NCI-H1694 treated with DMSO at 0.1 percent for 48 hours (cell line): ENCODE data around the gene MOK.
"Not testable (repeated sequence)": the region's sequence is repeated elsewhere in the genome, so short reads cannot be mapped to it uniquely, and the experiment has no call there.

Experiments
- DNase-seq: peaks from one replicate; lab custom pipeline; 2025; lab: John Stamatoyannopoulos, UW

The MOK gene

GRCh38 chr14:102304611-102305506 is at the start of gene MOK:
Gene MOK (minus strand): TSS chr14:102305164. CDS start chr14:102304968, 196 bp downstream.
- peak; percentile 99 for DNase-seq

- no peak for DNase-seq
Measured at GRCh38 chr14:102353126-102353619, 48.2 kb upstream of the MOK start.

GRCh38 chr14:102352213-102352612 is 47.2 kb upstream of the MOK start:
- no peak for DNase-seq

- not testable (repeated sequence) for DNase-seq
Measured at GRCh38 chr14:102351593-102351992, 46.6 kb upstream of the MOK start.

GRCh38 chr14:102351023-102351422 is 46.1 kb upstream of the MOK start:
- no peak for DNase-seq

GRCh38 chr14:102348376-102348775 is 43.4 kb upstream of the MOK start:
- DNase-seq: no peak

GRCh38 chr14:102346645-102347044 is 41.7 kb upstream of the MOK start:
- DNase-seq: no peak

GRCh38 chr14:102345232-102345631 is 40.3 kb upstream of the MOK start:
- DNase-seq: no peak

GRCh38 chr14:102344485-102344884 is 39.5 kb upstream of the MOK start:
- no peak for DNase-seq

- no peak for DNase-seq
Measured at GRCh38 chr14:102344084-102344483, 39.1 kb upstream of the MOK start.

- DNase-seq: no peak
Measured at GRCh38 chr14:102342238-102342637, 37.3 kb upstream of the MOK start.

GRCh38 chr14:102341566-102341965 is 36.6 kb upstream of the MOK start:
- DNase-seq: no peak

GRCh38 chr14:102338724-102339123 is 33.8 kb upstream of the MOK start:
- DNase-seq: no peak

- DNase-seq: no peak
Measured at GRCh38 chr14:102335163-102335562, 30.2 kb upstream of the MOK start.

- DNase-seq: no peak
Measured at GRCh38 chr14:102333795-102334705, 29.1 kb upstream of the MOK start.

GRCh38 chr14:102333390-102333789 is 28.4 kb upstream of the MOK start:
- DNase-seq: no peak

- no peak for DNase-seq
Measured at GRCh38 chr14:102330806-102331205, 25.8 kb upstream of the MOK start.

GRCh38 chr14:102329381-102329780 is 24.4 kb upstream of the MOK start:
- DNase-seq: not testable (repeated sequence)

- no peak for DNase-seq
Measured at GRCh38 chr14:102326583-102326982, 21.6 kb upstream of the MOK start.

GRCh38 chr14:102325791-102326345 is 20.9 kb upstream of the MOK start:
- no peak for DNase-seq

- DNase-seq: peak; percentile 56
Measured at GRCh38 chr14:102323102-102323501, 18.1 kb upstream of the MOK start.
